Measurements from ENCODE around the gene SLC7A1. TPM values are rescaled to one million over a fixed set of nuclear protein-coding genes. Genes with fewer than 3 reads are reported as not detected.

Gene SLC7A1
- total and polyA plus RNA-seq, 12 donors = 3.8 to 29.2 (median 17.4) TPM

GRCh38 chr13:29621841-29622240 is 26.4 kb upstream of the SLC7A1 start:
- WGBS, 2 donors = 86 to 93% methylated on average over 7 of the region's 7 CpGs
- TF ChIP-seq CTCF (IDR thresholded peaks at IDR 0.05) = no peak
- no peak overlapping the region for H3K27ac ChIP-seq
- no peak overlapping the region for H3K4me3 ChIP-seq
- H3K27me3 ChIP-seq = no peaks in the 10 kb centered on the region
- peaks cover 0 to 17% (median 0%) of the 10 kb centered on the region in 11 donors for H3K9me3 ChIP-seq
- intact Hi-C loops (cut with DNase I) = no loop called here
- DNase-seq (no peak), ATAC-seq (no peak)
- H3K4me1 ChIP-seq = no peaks in the 10 kb centered on the region
- no peaks in the 10 kb centered on the region for H3K36me3 ChIP-seq

GRCh38 chr13:29621051-29621800 is 25.7 kb upstream of the SLC7A1 start:
- no peaks in the 10 kb centered on the region for H3K27me3 ChIP-seq
- no peak for TF ChIP-seq CTCF (IDR thresholded peaks at IDR 0.05)
- ATAC-seq = no peak

GRCh38 chr13:29619995-29620394 is 24.5 kb upstream of the SLC7A1 start:
- H3K4me3 ChIP-seq = no peak overlapping the region
- H3K36me3 ChIP-seq = no peaks in the 10 kb centered on the region
- peaks cover 0 to 5% (median 0%) of the 10 kb centered on the region in 7 donors for H3K27me3 ChIP-seq
- TF ChIP-seq CTCF (IDR thresholded peaks at IDR 0.05) = no peak
- peaks cover 0 to 22% (median 0%) of the 10 kb centered on the region in 11 donors for H3K9me3 ChIP-seq
- ATAC-seq (no peak), DNase-seq (no peak)
- intact Hi-C loops (cut with DNase I) = no loop called here
- no peak overlapping the region for H3K27ac ChIP-seq
- no peaks in the 10 kb centered on the region for H3K4me1 ChIP-seq

More at GRCh38 chr13:29621051-29621800, 25.7 kb upstream of the SLC7A1 start:
- 90 to 96% methylated on average over 4 of the region's 4 CpGs for WGBS, 2 donors
- peaks cover 0 to 17% (median 0%) of the 10 kb centered on the region in 11 donors for H3K9me3 ChIP-seq
- no peaks in the 10 kb centered on the region for H3K4me1 ChIP-seq
- H3K4me3 ChIP-seq = no peak overlapping the region
- no peak overlapping the region for H3K27ac ChIP-seq
- no peak for DNase-seq
- no peaks in the 10 kb centered on the region for H3K36me3 ChIP-seq
- intact Hi-C loops (cut with DNase I) = no loop called here

- Histone ChIP-seq H3K4me3 (no peak overlapping the region), H3K9me3 (peaks cover 0 to 31% (median 0%) of the 10 kb centered on the region in 11 donors), H3K4me1 (no peaks in the 10 kb centered on the region), H3K36me3 (no peaks in the 10 kb centered on the region), H3K27me3 (peaks cover 0 to 15% (median 0%) of the 10 kb centered on the region in 7 donors), H3K27ac (no peak overlapping the region)
- ATAC-seq = no peak
- TF ChIP-seq CTCF (IDR thresholded peaks at IDR 0.05) = no peak
- intact Hi-C loops (cut with DNase I) = no loop called here
- no peak for DNase-seq
- WGBS, 2 donors = 87 to 89% methylated on average over 3 of the region's 3 CpGs
Observed at GRCh38 chr13:29613101-29613500, 17.6 kb upstream of the SLC7A1 start.
